K562 (cell line): ENCODE results near the gene COL23A1. TPM values are rescaled to one million over a fixed set of nuclear protein-coding genes. Genes with fewer than 3 reads are reported as not detected.

Experiments used
- ATAC-seq: fragments of 200-7000 bp; cut with Tn5 transposase; 3 replicates; pipeline ENCODE4 v1.9.1; 2020; ENCODE audit warnings: moderate library complexity
- BruUV-seq: library from RNA; stranded (reverse); fragments of 400-500 nt; replicated peaks from 2 replicates; lab custom pipeline; 2021; lab: Mats Ljungman, UMichigan
- CTCF ChIA-PET: fragments of 300-600 bp; formaldehyde crosslinking; extraction: SDS; loops from one replicate; lab custom pipeline; 2021; ENCODE audit warnings: low intra/inter-chr PET ratio; lab: Yijun Ruan, JAX
- POLR2A ChIA-PET: fragments of 300-600, 350-650 bp; sonication (Branson Sonifier 250); formaldehyde crosslinking; extraction: SDS; loops from one replicate; lab custom pipeline; 2021; ENCODE audit warnings: antibody characterized with exemption, inconsistent platforms; lab: Yijun Ruan, JAX
- DNase-seq, 4 experiments: peaks; one replicate each; pipeline versions ENCODE4 v3.0.0 to v3.0.0-alpha.2; 2011 to 2018; ENCODE audit warnings: low spot score in 3 of 4, mixed read lengths in 3 of 4; ENCODE audit errors: extremely low read depth in 1 of 4
- FAIRE-seq: peaks from 2 replicates; lab custom pipeline; 2011; peaks lifted over from hg19 to GRCh38; lab: Jason Lieb, UNC
- H2AFZ ChIP-seq: 2 replicates; pipeline ENCODE4 v1.6.0; 2011; ENCODE audit warnings: low read depth, low read length, control low read depth, inconsistent platforms
- H3K27ac ChIP-seq: fragments of 200-600 bp; 3 replicates; pipeline ENCODE4 v1.8.0; 2011; ENCODE audit warnings: low read depth, mild to moderate bottlenecking, control low read depth, inconsistent platforms, low read length, moderate library complexity, mixed read lengths; ENCODE audit errors: extremely low read depth
- H3K27me3 ChIP-seq, 2 experiments: fragments of 300-600 bp in 1 of 2; 2 replicates in 1 of 2; 3 replicates in 1 of 2; pipeline versions ENCODE4 v1.6.0 to v1.8.0; 2011; ENCODE audit warnings: inconsistent platforms in 2 of 2, low read length in 2 of 2, mild to moderate bottlenecking in 1 of 2, mixed read lengths in 1 of 2, moderate library complexity in 1 of 2; ENCODE audit not compliant: control insufficient read depth in 2 of 2, insufficient read depth in 2 of 2
- H3K36me3 ChIP-seq: fragments of 300-600 bp; 3 replicates; pipeline ENCODE4 v1.8.0; 2011; ENCODE audit warnings: mild to moderate bottlenecking, low read length, inconsistent platforms; ENCODE audit not compliant: control insufficient read depth, insufficient read depth
- H3K4me1 ChIP-seq, 2 experiments: fragments of 200-600 bp in 1 of 2; replicated peaks in 1 of 2; 2 replicates in 1 of 2; 3 replicates in 1 of 2; pipeline versions ENCODE4 v1.5.1 to v1.8.0; 2011; ENCODE audit warnings: inconsistent platforms in 2 of 2, low read length in 2 of 2, mild to moderate bottlenecking in 1 of 2, mixed read lengths in 1 of 2, moderate library complexity in 1 of 2; ENCODE audit not compliant: control insufficient read depth in 2 of 2, insufficient read depth in 2 of 2
- H3K4me2 ChIP-seq: 2 replicates; pipeline ENCODE4 v1.6.1; 2011; ENCODE audit warnings: low read length, control low read depth, inconsistent platforms, mixed read lengths; ENCODE audit not compliant: insufficient read depth
- H3K4me3 ChIP-seq: fragments of 200-600 bp; sonication (generic), shearing (Covaris generic); 2 replicates; pipeline ENCODE4 v1.5.1; 2016; ENCODE audit warnings: control low read depth, inconsistent platforms
- H3K79me2 ChIP-seq: fragments of 200-600 bp; 3 replicates; pipeline ENCODE4 v1.8.0; 2011; ENCODE audit warnings: low read length, inconsistent platforms; ENCODE audit not compliant: control insufficient read depth, insufficient read depth
- H3K9ac ChIP-seq, 2 experiments: 2 replicates each; pipeline versions ENCODE4 v1.6.0 to v1.6.1; 2011; ENCODE audit warnings: low read depth in 2 of 2, low read length in 2 of 2, control low read depth in 1 of 2, inconsistent platforms in 1 of 2, mild to moderate bottlenecking in 1 of 2, mixed read lengths in 1 of 2; ENCODE audit not compliant: insufficient read depth in 1 of 2
- H3K9me1 ChIP-seq: one replicate; pipeline ENCODE4 v1.6.0; 2011; ENCODE audit warnings: inconsistent platforms, mild to moderate bottlenecking, low read length, moderate library complexity; ENCODE audit not compliant: control insufficient read depth, insufficient read depth
- H3K9me3 ChIP-seq: replicated peaks from 2 replicates; pipeline ENCODE4 v1.5.1; 2011; ENCODE audit warnings: low read depth, low read length, inconsistent platforms; ENCODE audit not compliant: control insufficient read depth, insufficient read depth
- H4K20me1 ChIP-seq: replicated peaks from 2 replicates; pipeline ENCODE4 v1.6.1; 2011; ENCODE audit warnings: low read length, inconsistent platforms, mixed read lengths; ENCODE audit not compliant: control insufficient read depth, insufficient read depth
- FOXJ2 ChIP-seq: fragments of 200-800 bp; sonication (Bioruptor generic); IDR thresholded peaks from 2 replicates; pipeline ENCODE4 v1.6.1; 2016; ENCODE audit warnings: missing genetic modification characterization, missing compliant biosample characterization
- HDAC6 ChIP-seq: IDR thresholded peaks from 2 replicates; pipeline ENCODE4 v1.6.1; 2012; ENCODE audit warnings: low read depth, mild to moderate bottlenecking, control low read depth, inconsistent platforms, low read length, moderate library complexity
- LARP7 ChIP-seq: fragments of 450-650 bp; IDR thresholded peaks from 2 replicates; pipeline ENCODE4 v1.6.1; 2016
- SOX6 ChIP-seq: fragments of 450-650 bp; IDR thresholded peaks from 2 replicates; pipeline ENCODE4 v1.6.1; 2014; ENCODE audit warnings: mild to moderate bottlenecking
- ZNF778 ChIP-seq: fragments of 450-650 bp; formaldehyde crosslinking; IDR thresholded peaks from 2 replicates; pipeline ENCODE4 v1.4.0; 2020; ENCODE audit warnings: mild to moderate bottlenecking, moderate library complexity
- WGBS: fragments of 100-300 bp; shearing (Covaris generic); methylation state at CpG from one replicate; pipeline ENCODE4 v1.1.6; 2016; ENCODE audit warnings: low coverage, mixed read lengths; ENCODE audit not compliant: insufficient coverage; ENCODE audit errors: missing lambda C conversion rate; 5-methylcytosine and 5-hydroxymethylcytosine counted together
- in situ Hi-C: fragments of 300-500 bp; cut with MboI; formaldehyde crosslinking; loops from 4 replicates; pipeline ENCODE4 v1.15.0; 2018; ENCODE audit warnings: inconsistent platforms, mixed read lengths
- intact Hi-C: fragments of 100-400 bp; cut with micrococcal nuclease; formaldehyde crosslinking; loops from 2 replicates; pipeline ENCODE4 v1.14.2; 2022
- polyA plus RNA-seq, 8 experiments: library from polyadenylated mRNA; depleted of rRNA in 4 of 8; stranded (reverse) in 5 of 8; unstranded in 3 of 8; fragments of >200 nt; fragmentation: Nextera tagmentation in 2 of 8; fragmentation: Illumina TruSeq in 1 of 8; extraction: Ambion mirVana in 2 of 8; extraction: Trizol in 1 of 8; gene quantifications; 2 replicates each; pipeline versions ENCODE4 v1.2.1 to v1.2.3, GENCODE V29; 2011 to 2014; ENCODE audit warnings: inconsistent platforms in 1 of 8, missing spikeins in 1 of 8
- total RNA-seq, 7 experiments: library from RNA; depleted of rRNA in 6 of 7; stranded (reverse); fragments of >200 nt in 6 of 7; fragmentation: Illumina TruSeq in 2 of 7; extraction: Trizol in 2 of 7; gene quantifications; 2 replicates each; pipeline versions ENCODE4 v1.2.1 to v1.2.3, GENCODE V29; 2011 to 2021; ENCODE audit warnings: low replicate concordance in 1 of 7
- TF ChIP-seq, protein P1 (sequence below): fragments of 250-450 bp; sonication (Bioruptor Pico); IDR thresholded peaks from 2 replicates; pipeline ENCODE4 v1.4.0; 2020
- TF ChIP-seq, protein P2 (sequence below): fragments of 450-650 bp; formaldehyde crosslinking; IDR thresholded peaks from 2 replicates; pipeline ENCODE4 v1.4.0; 2022; ENCODE audit warnings: missing genetic modification characterization

Gene COL23A1
- total and polyA plus RNA-seq, 9 of the 15 experiments (the other 6 are each of a cell fraction or from before 2014, with no cell fraction given) = 0.09 TPM; not detected in 8

DNA sequence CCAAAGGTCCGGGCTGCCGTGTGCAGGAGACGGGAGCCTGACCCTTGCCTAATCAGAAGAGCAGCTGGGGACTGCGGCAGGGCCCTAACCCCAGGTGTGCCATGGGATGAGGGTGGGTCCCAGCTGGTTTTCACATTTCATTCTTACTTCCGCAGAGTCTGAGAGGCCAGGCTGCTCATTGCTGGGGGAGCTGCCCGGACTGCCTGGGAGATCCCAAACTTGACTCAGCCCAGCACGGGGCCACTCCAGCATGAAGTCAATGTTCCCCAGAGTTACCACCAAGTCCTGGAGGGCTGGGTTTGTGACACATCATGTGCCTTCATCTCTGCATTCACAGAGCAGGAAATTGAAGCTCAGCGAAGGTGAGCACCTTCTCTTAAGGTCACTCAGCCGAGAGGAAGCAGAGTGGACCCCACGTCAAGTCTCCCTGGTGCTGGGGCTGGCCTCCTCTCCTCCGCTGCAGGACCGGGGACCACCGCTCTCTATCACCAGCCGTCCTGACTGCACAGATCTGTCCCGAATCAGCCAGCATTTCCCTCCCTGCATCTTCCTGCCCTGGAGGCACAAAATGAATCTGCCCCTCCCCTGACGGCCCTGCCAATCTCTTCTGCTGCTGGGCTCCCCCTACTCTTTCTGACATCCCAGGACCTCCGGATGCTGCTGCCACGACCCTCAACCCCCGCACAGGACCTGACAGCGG lies 303.0 kb downstream of the COL23A1 start:
- Histone ChIP-seq H3K9me3 (no peaks in the 10 kb centered on the region), H2AFZ (no peak overlapping the region), H3K27me3 (peaks cover 26 to 75% of the 10 kb centered on the region in 2 experiments; a peak in 3 of 5 replicates), H3K4me2 (no peak overlapping the region), H3K36me3 (no peaks in the 10 kb centered on the region), H3K79me2 (no peaks in the 10 kb centered on the region), H3K4me1 (peaks cover 0 to 3% of the 10 kb centered on the region in 2 experiments; a peak in 2 of 5 replicates), H3K4me3 (no peak overlapping the region), H3K9ac (no peak overlapping the region), H3K27ac (no peak overlapping the region), H3K9me1 (no peaks in the 10 kb centered on the region), H4K20me1 (no peaks in the 10 kb centered on the region)
- FAIRE-seq = no peak
- CTCF ChIA-PET = no interaction called here
- DNase-seq = no peak
- TF ChIP-seq HDAC6 (no peak), SOX6 (no peak), LARP7 (no peak), ZNF778 (CRISPR knock-in tag) (no peak), FOXJ2 (no peak)
- TF ChIP-seq, protein P1, sequence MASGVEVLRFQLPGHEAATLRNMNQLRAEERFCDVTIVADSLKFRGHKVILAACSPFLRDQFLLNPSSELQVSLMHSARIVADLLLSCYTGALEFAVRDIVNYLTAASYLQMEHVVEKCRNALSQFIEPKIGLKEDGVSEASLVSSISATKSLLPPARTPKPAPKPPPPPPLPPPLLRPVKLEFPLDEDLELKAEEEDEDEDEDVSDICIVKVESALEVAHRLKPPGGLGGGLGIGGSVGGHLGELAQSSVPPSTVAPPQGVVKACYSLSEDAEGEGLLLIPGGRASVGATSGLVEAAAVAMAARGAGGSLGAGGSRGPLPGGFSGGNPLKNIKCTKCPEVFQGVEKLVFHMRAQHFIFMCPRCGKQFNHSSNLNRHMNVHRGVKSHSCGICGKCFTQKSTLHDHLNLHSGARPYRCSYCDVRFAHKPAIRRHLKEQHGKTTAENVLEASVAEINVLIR = no peak
- TF ChIP-seq, protein P2, sequence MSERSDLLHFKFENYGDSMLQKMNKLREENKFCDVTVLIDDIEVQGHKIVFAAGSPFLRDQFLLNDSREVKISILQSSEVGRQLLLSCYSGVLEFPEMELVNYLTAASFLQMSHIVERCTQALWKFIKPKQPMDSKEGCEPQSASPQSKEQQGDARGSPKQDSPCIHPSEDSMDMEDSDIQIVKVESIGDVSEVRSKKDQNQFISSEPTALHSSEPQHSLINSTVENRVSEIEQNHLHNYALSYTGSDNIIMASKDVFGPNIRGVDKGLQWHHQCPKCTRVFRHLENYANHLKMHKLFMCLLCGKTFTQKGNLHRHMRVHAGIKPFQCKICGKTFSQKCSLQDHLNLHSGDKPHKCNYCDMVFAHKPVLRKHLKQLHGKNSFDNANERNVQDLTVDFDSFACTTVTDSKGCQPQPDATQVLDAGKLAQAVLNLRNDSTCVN = no peak
- POLR2A ChIA-PET = no interaction called here
- BruUV-seq = no TSS peak
- intact Hi-C loops = no loop called here
- in situ Hi-C loops = loop anchor here (25.0 kb wide), 1 partner anchor 550 kb away; no protein-coding TSS in a partner anchor
- whole genome bisulfite sequencing = 4% methylated on average over 20 of the region's 20 CpGs
- ATAC-seq = no peak
